OCI-LY7 (cell line): ENCODE data around the gene MAP4.

ENCODE experiments used
- EZH2phosphoT487 ChIP-seq: fragments of 200-600 bp; sonication (generic); IDR thresholded peaks from 2 replicates; pipeline ENCODE4 v1.6.1; 2018; ENCODE audit warnings: low read depth, borderline replicate concordance, mild to moderate bottlenecking, mixed run types, antibody characterized with exemption, low read length, moderate library complexity, mixed read lengths
- TF ChIP-seq, protein P1 (sequence below): fragments of 200-600 bp; sonication (generic); conservative IDR thresholded peaks from 2 replicates; pipeline ENCODE4 v1.5.1; 2014; ENCODE audit warnings: mild to moderate bottlenecking, antibody characterized with exemption, low read length, moderate library complexity, mixed read lengths

DNA sequence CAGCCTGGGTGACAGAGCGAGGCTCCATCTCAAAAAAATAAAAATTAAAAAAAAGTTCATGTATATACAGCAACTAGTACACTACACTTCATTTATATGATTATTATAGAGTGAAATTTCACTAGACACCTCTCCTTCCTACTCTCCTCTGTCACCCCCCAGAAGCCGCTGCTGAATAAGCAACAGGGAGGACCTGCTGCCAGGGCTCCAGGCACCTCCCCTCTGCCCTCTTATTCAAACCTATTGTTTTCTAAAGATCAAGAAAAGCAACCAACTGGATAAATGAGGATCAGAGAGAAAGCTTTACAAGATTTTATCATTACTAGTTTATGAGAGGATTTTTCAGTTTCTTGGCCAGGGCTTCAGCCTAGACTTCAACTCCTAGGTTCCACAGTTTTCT lies 141.8 kb downstream of the MAP4 start:
- TF ChIP-seq, protein P1, sequence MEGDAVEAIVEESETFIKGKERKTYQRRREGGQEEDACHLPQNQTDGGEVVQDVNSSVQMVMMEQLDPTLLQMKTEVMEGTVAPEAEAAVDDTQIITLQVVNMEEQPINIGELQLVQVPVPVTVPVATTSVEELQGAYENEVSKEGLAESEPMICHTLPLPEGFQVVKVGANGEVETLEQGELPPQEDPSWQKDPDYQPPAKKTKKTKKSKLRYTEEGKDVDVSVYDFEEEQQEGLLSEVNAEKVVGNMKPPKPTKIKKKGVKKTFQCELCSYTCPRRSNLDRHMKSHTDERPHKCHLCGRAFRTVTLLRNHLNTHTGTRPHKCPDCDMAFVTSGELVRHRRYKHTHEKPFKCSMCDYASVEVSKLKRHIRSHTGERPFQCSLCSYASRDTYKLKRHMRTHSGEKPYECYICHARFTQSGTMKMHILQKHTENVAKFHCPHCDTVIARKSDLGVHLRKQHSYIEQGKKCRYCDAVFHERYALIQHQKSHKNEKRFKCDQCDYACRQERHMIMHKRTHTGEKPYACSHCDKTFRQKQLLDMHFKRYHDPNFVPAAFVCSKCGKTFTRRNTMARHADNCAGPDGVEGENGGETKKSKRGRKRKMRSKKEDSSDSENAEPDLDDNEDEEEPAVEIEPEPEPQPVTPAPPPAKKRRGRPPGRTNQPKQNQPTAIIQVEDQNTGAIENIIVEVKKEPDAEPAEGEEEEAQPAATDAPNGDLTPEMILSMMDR = no peak
- no peak for TF ChIP-seq EZH2phosphoT487
